Stimulated activated CD4-positive, alpha-beta T cell treated with anti-CD3 and anti-CD28 coated beads, TNF-alpha, amount 100 ng/mL, for 48 hours (primary cell): ENCODE measurements around the gene OBSCN.

ENCODE experiments used
- DNase-seq, 3 donors: peaks; one replicate each; pipeline ENCODE4 v3.0.0-alpha.2; 2020; ENCODE audit warnings: low read depth in 3 of 3

Gene OBSCN

DNA sequence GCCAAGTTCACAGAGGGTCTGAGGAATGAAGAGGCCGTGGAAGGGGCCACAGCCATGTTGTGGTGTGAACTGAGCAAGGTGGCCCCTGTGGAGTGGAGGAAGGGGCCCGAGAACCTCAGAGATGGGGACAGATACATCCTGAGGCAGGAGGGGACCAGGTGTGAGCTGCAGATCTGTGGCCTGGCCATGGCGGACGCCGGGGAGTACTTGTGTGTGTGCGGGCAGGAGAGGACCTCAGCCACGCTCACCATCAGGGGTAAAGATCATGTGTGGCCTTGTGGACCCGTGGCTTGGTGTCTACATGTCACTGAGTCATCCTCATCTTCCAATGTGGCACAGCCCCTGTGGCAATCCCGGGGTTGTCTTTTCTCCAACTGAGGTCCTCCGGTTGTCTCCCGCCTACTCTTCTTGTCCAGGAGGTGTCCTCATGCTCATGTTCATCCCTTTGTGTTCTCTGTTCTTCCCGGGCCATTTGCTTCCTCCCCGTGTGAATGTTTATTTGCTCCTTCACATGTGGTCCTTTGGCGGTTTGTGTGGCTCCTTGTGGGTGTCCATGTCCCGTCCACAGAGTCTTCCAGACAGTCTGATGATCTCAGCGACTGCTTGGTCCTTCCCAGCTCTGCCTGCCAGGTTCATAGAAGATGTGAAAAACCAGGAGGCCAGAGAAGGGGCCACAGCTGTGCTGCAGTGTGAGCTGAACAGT lies 84.2 kb downstream of the OBSCN start:
- DNase-seq = no peak

DNA sequence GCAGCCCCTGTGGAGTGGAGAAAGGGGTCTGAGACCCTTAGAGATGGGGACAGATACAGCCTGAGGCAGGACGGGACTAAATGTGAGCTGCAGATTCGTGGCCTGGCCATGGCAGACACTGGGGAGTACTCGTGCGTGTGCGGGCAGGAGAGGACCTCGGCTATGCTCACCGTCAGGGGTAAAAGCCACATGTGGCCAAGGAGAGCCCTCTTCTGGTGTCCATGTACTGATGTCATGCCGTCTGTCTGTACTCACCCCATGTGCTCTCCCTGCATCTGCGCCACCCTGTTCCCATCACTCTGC lies 84.7 kb downstream of the OBSCN start:
- no peak for DNase-seq

DNA sequence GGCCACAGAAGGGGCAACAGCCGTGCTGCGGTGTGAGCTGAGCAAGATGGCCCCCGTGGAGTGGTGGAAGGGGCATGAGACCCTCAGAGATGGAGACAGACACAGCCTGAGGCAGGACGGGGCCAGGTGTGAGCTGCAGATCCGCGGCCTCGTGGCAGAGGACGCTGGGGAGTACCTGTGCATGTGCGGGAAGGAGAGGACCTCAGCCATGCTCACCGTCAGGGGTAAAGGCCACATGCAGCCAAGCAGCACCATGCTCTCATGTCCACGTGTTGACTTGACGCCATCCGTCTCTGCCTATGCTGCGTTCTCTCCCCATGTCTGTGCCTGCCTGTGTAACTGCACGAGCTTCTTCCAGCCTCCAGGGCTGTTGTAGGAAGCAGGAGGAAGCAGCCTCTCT lies 85.5 kb downstream of the OBSCN start:
- no peak for DNase-seq

DNA sequence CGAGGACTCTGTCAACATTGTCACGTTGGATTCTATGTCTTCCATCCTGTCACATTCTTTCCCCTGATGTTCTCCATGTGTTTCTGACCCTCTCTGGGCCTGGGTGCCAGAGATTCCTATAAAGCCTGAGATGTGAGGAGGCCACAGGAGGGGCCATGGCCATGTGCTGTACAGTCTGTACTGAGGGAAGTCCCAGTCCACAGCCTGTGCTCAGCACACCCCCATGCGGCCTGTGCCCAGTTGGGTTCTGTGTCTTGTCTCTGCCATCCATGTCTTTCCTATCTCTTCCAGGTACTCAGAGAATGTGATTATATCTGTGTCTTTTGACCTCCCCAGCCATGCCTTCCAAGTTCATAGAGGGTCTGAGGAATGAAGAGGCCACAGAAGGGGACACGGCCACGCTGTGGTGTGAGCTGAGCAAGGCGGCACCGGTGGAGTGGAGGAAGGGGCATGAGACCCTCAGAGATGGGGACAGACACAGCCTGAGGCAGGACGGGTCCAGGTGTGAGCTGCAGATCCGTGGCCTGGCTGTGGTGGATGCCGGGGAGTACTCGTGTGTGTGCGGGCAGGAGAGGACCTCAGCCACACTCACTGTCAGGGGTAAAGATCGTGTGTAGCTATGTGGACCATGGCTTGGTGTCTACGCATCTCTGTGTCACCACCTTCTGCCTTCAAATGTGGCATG lies 86.1 kb downstream of the OBSCN start:
- no peak for DNase-seq

DNA sequence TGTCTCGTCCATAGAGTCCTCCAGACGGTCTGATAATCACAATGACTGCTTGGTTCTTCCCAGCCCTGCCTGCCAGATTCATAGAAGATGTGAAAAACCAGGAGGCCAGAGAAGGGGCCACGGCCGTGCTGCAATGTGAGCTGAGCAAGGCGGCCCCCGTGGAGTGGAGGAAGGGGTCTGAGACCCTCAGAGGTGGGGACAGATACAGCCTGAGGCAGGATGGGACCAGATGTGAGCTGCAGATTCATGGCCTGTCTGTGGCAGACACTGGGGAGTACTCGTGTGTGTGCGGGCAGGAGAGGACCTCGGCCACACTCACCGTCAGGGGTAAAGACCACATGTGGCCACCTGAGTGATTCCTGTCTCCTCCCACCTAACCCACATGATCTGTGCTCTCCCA lies 86.9 kb downstream of the OBSCN start:
- no peak for DNase-seq

DNA sequence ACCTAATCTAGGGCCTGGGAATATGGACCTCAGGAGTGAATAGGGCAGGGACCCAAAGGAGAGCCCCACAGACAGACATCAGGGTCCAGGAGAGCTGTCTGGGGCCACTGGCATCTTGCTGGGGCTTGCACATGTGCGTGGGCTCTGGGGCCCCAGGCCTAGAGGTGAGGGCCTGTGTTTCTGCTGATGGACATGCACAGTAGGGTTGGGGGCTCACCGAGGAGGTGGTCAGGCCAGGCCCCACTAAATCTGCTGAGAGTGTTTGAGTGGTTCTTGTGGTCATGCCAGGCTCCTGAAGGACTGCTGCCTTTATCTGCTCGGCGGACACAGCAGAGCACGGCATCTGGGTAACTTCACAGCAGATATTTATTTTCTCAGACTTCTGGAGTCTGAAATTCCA lies 87.4 kb downstream of the OBSCN start:
- DNase-seq = no peak

DNA sequence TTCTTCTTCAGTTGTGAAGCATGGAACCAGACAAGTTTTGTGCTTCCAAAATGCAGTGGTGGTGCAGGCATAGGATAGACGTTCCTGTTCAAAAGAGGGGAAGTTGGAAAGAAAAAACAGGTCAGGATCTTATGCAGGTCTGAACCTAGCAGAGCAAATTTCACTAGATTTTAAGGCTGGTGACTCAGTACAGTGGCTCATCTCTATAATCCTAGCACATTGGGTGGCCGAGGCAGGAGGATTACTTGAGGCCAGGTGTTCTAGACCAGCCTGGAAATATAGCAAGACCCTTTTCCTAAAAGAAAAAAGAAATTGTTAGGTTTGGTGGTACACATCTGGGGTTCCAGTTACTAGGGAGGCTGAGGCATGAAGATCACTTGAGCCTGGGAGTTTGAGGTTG lies 88.1 kb downstream of the OBSCN start:
- DNase-seq = no peak

DNA sequence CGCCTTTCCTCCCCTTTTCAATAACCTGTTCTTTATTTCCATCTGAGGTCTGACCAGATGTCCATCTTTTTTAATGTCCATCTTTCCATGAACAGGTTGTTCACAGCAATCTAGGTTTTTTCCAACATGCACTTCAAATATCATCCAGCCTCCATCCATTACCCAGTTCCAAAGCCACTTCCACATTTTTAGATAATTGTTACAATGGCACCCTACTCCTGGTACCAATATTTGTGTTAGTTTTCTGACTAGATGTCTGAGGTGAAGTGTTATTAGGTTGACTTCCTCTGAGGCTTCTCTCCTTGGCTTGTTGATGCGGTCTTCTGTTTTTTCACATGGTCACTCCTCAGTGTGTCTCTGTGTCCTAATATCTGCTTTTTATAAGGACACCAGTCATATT lies 89.4 kb downstream of the OBSCN start:
- no peak for DNase-seq

DNA sequence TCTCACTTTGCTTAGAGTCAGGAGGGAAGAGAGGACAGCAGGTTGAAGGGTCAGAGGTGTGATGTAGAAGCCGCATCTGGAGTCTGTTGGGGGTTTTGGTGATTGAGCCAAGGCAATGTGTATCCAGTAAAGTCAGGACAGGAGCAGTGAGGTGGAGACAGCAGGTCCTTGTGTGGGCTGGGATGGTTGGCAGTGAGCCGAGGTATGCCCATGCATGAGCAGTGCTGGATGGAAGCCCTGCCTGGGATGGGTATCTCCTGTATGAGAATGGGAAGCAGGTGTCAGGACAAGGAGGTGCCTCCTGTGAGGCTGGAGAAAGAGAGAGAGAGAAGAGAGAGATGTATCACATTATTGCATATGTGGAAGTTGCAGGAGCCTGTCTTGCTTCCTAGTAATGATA lies 90.0 kb downstream of the OBSCN start:
- DNase-seq = no peak

DNA sequence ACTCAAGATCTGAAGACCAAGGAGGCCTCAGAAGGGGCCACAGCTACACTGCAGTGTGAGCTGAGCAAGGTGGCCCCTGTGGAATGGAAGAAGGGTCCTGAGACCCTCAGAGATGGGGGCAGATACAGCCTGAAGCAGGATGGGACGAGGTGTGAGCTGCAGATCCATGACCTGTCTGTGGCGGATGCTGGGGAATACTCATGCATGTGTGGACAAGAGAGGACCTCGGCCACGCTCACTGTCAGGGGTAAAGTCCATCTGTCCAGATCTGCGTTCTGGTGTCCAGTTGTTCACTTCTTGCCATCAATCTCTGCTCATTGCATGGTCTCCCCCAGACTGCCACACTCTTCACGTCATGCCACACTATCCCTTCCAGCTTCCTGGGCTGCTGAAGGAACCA lies 90.6 kb downstream of the OBSCN start:
- DNase-seq = no peak

DNA sequence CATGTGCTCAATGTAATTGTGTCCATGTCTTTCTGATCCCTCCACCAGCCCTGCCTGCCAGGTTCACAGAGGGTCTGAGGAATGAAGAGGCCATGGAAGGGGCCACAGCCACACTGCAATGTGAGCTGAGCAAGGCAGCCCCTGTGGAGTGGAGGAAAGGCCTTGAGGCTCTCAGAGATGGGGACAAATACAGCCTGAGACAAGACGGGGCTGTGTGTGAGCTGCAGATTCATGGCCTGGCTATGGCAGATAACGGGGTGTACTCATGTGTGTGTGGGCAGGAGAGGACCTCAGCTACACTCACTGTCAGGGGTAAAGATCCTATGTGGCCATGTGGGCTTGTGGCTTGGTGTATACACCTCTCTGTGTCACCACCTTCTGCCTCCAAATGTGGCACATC lies 91.4 kb downstream of the OBSCN start:
- DNase-seq = no peak

DNA sequence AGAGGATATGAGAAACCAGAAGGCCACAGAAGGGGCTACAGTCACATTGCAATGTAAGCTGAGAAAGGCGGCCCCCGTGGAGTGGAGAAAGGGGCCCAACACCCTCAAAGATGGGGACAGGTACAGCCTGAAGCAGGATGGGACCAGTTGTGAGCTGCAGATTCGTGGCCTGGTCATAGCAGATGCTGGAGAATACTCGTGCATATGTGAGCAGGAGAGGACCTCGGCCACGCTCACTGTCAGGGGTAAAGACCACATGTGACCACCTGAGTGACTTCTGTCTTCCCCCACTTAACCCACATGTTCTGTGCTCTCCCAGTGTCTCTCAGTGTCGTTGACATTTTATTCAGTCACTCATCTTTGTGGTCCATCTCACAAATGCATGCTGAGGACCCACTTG lies 92.1 kb downstream of the OBSCN start:
- DNase-seq = no peak

DNA sequence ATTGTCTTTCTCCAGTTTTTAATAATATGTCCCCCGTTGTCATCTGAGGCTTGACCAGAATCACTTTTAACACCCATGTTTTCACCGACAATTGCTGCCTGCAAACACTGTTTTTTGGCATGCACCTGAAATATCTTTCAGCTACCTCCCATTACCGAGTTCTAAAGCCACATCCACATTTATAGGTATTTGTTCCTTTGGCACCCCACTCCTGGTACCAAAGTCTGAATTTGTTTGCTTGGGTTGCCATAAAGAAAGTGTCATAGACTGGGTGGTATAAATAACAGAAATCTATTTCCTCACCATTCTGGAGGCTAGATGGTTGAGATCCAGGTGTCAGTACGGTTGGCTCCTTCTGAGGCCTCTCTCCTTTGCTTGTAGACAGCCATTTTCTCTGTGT lies 94.2 kb downstream of the OBSCN start:
- DNase-seq = no peak

DNA sequence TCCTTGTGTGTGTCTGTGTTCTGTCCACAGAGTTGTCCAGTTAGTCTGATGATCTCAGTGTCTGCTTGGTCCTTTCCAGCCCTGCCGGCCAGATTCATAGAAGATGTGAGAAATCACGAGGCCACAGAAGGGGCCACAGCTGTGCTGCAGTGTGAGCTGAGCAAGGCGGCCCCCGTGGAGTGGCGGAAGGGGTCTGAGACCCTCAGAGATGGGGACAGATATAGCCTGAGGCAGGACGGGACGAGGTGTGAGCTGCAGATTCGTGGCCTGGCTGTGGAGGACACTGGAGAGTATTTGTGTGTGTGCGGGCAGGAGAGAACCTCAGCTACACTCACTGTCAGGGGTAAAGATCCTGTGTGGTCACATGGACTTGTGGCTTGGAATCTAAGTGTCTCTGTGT lies 95.8 kb downstream of the OBSCN start:
- no peak for DNase-seq

DNA sequence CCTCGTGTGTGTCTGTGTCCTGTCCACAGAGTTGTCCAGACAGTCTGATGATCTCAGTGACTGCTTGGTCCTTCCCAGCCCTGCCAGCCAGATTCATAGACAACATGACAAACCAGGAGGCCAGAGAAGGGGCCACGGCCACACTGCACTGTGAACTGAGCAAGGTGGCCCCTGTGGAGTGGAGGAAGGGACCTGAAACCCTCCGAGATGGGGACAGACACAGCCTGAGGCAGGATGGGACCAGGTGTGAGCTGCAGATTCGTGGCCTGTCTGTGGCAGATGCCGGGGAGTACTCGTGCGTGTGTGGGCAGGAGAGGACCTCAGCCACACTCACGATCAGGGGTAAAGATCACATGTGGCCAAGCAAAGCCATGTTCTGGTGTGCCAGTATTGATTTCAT lies 96.4 kb downstream of the OBSCN start:
- no peak for DNase-seq

DNA sequence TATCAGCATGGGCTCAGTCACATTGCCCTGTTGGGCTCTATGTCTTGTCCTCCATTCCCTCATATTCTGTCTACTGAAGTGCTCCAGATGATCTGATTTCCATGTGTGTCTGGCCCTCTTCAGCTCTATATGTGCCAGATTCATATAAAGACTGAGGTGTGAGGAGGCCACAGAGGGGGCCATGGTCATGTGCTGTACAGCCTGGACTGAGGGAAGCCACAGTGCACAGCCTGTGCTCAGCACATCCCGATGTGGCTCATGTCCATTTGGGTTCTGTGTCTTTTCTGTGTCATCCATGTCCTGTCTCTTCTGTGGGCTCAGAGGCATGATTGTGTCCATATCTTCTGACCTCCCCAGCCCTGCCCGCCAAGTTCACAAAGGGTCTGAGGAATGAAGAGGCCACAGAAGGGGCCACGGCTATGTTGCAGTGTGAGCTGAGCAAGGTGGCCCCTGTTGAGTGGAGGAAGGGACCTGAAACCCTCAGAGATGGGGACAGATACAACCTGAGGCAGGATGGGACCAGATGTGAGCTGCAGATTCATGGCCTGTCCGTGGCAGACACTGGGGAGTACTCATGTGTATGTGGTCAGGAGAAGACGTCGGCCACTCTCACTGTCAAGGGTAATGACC lies 97.0 kb downstream of the OBSCN start:
- no peak for DNase-seq

DNA sequence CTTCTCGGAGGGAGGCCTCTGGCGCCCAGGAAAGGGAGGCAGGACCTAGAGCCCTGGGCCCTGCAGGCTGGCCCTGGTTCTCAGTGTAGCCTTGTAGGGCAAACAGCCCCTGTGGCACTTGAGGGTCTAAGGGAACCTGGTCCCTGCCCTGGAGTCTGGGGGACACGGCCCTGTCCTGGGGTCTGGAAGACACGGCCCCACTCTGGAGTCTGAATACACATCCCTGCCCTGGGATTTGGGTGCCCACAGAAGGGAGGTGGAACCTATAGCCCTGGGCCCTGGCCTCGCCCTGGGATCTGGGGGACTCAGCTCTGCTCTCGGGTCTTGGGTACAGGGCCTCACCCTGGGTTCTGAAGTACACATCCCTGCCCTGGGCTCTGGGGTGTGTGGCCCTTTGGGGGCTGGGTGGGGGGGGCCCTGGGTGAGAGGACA lies 97.9 kb downstream of the OBSCN start:
- DNase-seq = no peak

DNA sequence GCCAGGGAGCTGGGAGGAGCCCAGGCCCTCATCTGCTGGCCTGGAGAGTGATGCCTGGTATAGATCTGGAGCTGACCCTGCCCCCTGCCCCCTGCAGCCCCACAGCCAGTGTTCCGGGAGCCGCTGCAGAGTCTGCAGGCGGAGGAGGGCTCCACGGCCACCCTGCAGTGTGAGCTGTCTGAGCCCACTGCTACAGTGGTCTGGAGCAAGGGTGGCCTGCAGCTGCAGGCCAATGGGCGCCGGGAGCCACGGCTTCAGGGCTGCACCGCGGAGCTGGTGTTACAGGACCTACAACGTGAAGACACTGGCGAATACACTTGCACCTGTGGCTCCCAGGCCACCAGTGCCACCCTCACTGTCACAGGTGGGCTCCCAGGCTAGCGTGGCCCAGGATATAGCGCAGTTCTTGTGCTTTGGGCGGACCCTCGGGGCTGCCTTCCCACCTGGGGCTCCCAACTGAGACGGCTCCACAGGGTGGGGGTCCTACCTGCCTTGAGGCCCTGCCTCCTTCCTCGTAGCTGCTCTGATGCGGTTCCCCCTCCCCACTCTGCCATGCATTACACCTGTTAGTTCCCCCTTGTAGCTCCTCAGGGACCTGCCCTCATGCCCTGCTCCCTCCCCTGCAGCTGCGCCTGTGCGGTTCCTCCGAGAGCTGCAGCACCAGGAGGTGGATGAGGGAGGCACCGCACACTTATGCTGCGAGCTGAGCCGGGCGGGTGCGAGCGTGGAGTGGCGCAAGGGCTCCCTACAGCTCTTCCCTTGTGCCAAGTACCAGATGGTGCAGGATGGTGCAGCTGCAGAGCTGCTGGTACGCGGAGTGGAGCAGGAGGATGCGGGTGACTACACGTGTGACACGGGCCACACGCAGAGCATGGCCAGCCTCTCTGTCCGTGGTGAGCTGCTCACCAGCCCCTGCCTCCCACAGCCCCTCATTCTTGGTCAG lies 98.7 kb downstream of the OBSCN start:
- DNase-seq = no peak

DNA sequence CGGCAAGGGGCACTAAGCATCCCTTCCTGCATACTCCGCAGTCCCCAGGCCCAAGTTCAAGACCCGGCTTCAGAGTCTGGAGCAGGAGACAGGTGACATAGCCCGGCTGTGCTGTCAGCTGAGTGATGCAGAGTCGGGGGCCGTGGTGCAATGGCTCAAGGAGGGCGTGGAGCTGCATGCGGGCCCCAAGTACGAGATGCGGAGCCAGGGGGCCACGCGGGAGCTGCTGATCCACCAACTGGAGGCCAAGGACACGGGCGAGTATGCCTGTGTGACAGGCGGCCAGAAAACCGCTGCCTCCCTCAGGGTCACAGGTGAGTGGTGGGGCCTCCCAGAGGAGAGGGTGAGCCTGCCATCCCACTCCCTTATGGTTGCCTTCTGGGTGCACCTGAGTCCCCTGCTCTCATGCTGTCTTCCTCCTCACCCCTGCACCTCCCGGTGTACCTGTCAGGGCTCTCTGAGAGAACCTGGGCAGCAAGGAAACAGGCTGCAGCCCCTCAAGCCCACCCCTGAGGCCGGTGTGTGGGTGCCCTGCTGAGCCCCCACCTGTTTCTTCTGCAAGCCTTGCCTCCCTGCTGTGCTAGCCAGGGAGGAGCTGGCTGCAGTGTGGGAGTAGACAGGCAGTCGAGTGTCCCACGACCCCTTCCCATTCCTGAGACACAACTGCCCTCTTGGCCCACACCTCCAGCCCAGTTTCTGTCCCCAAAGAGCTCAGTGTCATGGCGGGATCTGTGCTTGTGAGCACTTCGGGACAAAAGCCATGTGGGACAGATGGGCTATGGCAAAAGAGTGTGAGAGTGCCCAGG lies 99.6 kb downstream of the OBSCN start:
- DNase-seq = no peak

DNA sequence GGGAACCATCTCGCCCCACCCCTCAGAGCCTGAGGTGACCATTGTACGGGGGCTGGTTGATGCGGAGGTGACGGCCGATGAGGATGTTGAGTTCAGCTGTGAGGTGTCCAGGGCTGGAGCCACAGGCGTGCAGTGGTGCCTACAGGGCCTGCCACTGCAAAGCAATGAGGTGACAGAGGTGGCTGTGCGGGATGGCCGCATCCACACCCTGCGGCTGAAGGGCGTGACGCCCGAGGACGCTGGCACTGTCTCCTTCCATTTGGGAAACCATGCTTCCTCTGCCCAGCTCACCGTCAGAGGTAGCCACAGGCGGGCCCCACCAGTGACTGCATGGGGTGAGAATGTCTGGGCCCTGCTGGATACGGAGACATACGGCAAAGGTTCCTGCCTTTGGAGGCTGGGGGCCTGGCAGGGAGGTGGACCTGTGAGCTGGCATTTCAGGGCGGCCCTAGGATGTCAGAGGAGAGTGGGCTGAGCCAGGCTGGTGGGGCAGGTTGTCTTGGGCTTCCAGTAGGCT lies 100.3 kb downstream of the OBSCN start:
- no peak for DNase-seq

DNA sequence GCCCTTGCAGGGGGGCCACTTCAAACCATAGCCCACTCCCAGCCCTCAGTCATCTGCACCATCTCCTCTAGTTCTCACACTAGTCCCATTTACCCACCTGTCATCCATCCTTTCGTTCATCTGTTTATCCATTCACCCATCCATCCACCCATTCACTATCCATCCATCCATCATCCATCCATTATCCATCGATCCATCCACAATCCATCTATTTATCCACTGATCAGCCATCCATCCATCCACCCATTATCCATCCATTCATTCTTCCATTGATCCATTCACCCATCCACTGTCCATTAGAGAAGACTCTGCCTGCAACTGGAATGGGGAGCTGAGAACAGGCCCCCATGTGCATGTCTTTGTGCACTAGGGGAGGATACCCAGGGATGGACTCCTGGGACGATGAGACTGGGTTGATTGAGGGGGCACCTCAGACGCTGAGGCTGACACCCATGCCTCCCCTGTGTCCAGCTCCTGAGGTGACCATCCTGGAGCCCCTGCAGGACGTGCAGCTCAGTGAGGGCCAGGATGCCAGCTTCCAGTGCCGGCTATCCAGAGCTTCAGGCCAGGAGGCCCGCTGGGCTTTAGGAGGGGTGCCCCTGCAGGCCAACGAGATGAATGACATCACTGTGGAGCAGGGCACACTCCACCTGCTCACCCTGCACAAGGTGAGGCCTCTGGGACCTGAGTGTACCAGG lies 100.9 kb downstream of the OBSCN start:
- DNase-seq = no peak
